GM23248 (cell line): ENCODE data around the gene CHTF18. TPM values are rescaled to one million over a fixed set of nuclear protein-coding genes. Genes with fewer than 3 reads are reported as not detected.

Source experiments
- DNase-seq: peaks from one replicate; pipeline ENCODE4 v3.0.0-alpha.2; 2015
- H2AFZ ChIP-seq: fragments of 200-600 bp; sonication (generic); 2 replicates; pipeline ENCODE4 v1.6.1; 2016; ENCODE audit warnings: antibody characterized with exemption
- H3F3A ChIP-seq: fragments of 200-600 bp; sonication (generic); 2 replicates; pipeline ENCODE4 v1.6.1; 2016; ENCODE audit warnings: mild to moderate bottlenecking, antibody characterized with exemption, mixed run types; ENCODE audit not compliant: insufficient read depth
- H3K27ac ChIP-seq: fragments of 200-600 bp; sonication (generic); 2 replicates; pipeline ENCODE4 v1.5.1; 2016; ENCODE audit warnings: mild to moderate bottlenecking
- H3K27me3 ChIP-seq: fragments of 200-600 bp; sonication (generic); replicated peaks from 2 replicates; pipeline ENCODE4 v1.6.1; 2016; ENCODE audit warnings: mild to moderate bottlenecking; ENCODE audit not compliant: insufficient read depth
- H3K36me3 ChIP-seq: fragments of 200-600 bp; sonication (generic); 2 replicates; pipeline ENCODE4 v1.6.1; 2016; ENCODE audit warnings: low read depth, mild to moderate bottlenecking
- H3K4me1 ChIP-seq: fragments of 200-600 bp; sonication (generic); 2 replicates; pipeline ENCODE4 v1.6.1; 2016; ENCODE audit warnings: mild to moderate bottlenecking; ENCODE audit not compliant: insufficient read depth
- H3K4me2 ChIP-seq: fragments of 200-600 bp; sonication (generic); one replicate; pipeline ENCODE4 v1.6.1; 2016; ENCODE audit warnings: mild to moderate bottlenecking; ENCODE audit not compliant: unreplicated experiment
- H3K4me3 ChIP-seq: fragments of 200-600 bp; sonication (generic); 2 replicates; pipeline ENCODE4 v1.5.1; 2016; ENCODE audit warnings: mild to moderate bottlenecking
- H3K79me2 ChIP-seq: fragments of 200-600 bp; sonication (generic); 2 replicates; pipeline ENCODE4 v1.6.1; 2016; ENCODE audit warnings: mild to moderate bottlenecking; ENCODE audit not compliant: insufficient read depth
- H3K9ac ChIP-seq: fragments of 200-600 bp; sonication (generic); 2 replicates; pipeline ENCODE4 v1.6.1; 2016; ENCODE audit warnings: mild to moderate bottlenecking
- H3K9me2 ChIP-seq: fragments of 200-600 bp; sonication (generic); 2 replicates; pipeline ENCODE4 v1.6.1; 2016; ENCODE audit warnings: mixed run types, mild to moderate bottlenecking, moderate library complexity; ENCODE audit not compliant: insufficient read depth
- H3K9me3 ChIP-seq: fragments of 200-600 bp; sonication (generic); one replicate; pipeline ENCODE4 v1.6.1; 2017; ENCODE audit warnings: low read depth
- H4K20me1 ChIP-seq: fragments of 200-600 bp; sonication (generic); 2 replicates; pipeline ENCODE4 v1.6.0; 2016; ENCODE audit not compliant: insufficient read depth
- EZH2 ChIP-seq: fragments of 200-600 bp; sonication (generic); IDR thresholded peaks from 2 replicates; pipeline ENCODE4 v1.6.1; 2018; ENCODE audit warnings: antibody characterized with exemption, mild to moderate bottlenecking; ENCODE audit not compliant: insufficient read depth, poor library complexity, severe bottlenecking
- EZH2phosphoT487 ChIP-seq: fragments of 200-600 bp; sonication (generic); IDR thresholded peaks from 2 replicates; pipeline ENCODE4 v1.6.1; 2018; ENCODE audit warnings: antibody characterized with exemption, moderate library complexity, mild to moderate bottlenecking, low read depth; ENCODE audit not compliant: insufficient read depth
- WGBS, 2 experiments: methylation state at CpG; one replicate each; pipeline ENCODE4 v1.1.6; 2015 to 2017; ENCODE audit warnings: low lambda C conversion rate in 2 of 2, low coverage in 1 of 2; ENCODE audit errors: missing lambda C conversion rate in 2 of 2; 5-methylcytosine and 5-hydroxymethylcytosine counted together
- in situ Hi-C: fragments of 300-500 bp; cut with MboI; formaldehyde crosslinking; loops from 2 replicates; pipeline ENCODE4 v1.15.0; 2020
- polyA plus RNA-seq: library from polyadenylated mRNA; unstranded; fragments of >200 nt; fragmentation: Nextera tagmentation; extraction: Ambion mirVana; gene quantifications from 2 replicates; pipeline ENCODE4 v1.2.1, GENCODE V29; 2016
- total RNA-seq: library from RNA; depleted of rRNA; stranded (reverse); fragments of >200 nt; shearing (Covaris generic); gene quantifications from 2 replicates; pipeline ENCODE4 v1.2.3, GENCODE V29; 2014

Gene CHTF18
- total and polyA plus RNA-seq, 2 experiments from 2014 or later, result 8.8 to 13.1 TPM

- TF ChIP-seq EZH2phosphoT487 (no peak), EZH2 (no peak)
- H3K9me2 ChIP-seq, result no peaks in the 10 kb centered on the region
- H3F3A ChIP-seq, result no peaks in the 10 kb centered on the region
- no peaks in the 10 kb centered on the region for H3K36me3 ChIP-seq
- no peak overlapping the region for H3K4me2 ChIP-seq
- no peak overlapping the region for H3K27ac ChIP-seq
- no peak for DNase-seq
- no peaks in the 10 kb centered on the region for H3K27me3 ChIP-seq
- in situ Hi-C loops, result no loop called here
- no peak overlapping the region for H3K4me3 ChIP-seq
- H3K4me1 ChIP-seq, result no peaks in the 10 kb centered on the region
- no peak overlapping the region for H2AFZ ChIP-seq
- no peaks in the 10 kb centered on the region for H4K20me1 ChIP-seq
- no peak overlapping the region for H3K9ac ChIP-seq
- WGBS, 2 experiments, result 89 to 90% methylated on average over 8 of the region's 8 CpGs
- no peaks in the 10 kb centered on the region for H3K9me3 ChIP-seq
- peaks cover 5% of the 10 kb centered on the region for H3K79me2 ChIP-seq
Observed at GRCh38 chr16:793414-793813, 5.0 kb downstream of the CHTF18 start.

- Histone ChIP-seq H3K9me2 (no peaks in the 10 kb centered on the region), H3K27ac (no peak overlapping the region), H3F3A (no peaks in the 10 kb centered on the region), H2AFZ (no peak overlapping the region), H4K20me1 (no peaks in the 10 kb centered on the region), H3K4me2 (no peak overlapping the region), H3K4me3 (no peak overlapping the region), H3K36me3 (no peaks in the 10 kb centered on the region), H3K9me3 (no peaks in the 10 kb centered on the region), H3K79me2 (peaks cover 1% of the 10 kb centered on the region), H3K27me3 (no peaks in the 10 kb centered on the region), H3K9ac (no peak overlapping the region), H3K4me1 (no peaks in the 10 kb centered on the region)
- no peak for DNase-seq
- 91 to 93% methylated on average over 35 to 40 of the region's 40 CpGs for WGBS, 2 experiments
- TF ChIP-seq EZH2, result no peak
- no peak for TF ChIP-seq EZH2phosphoT487
- in situ Hi-C loops, result no loop called here
Observed at GRCh38 chr16:794091-794822, 5.8 kb downstream of the CHTF18 start.

- no peaks in the 10 kb centered on the region for H3K79me2 ChIP-seq
- H3K27me3 ChIP-seq, result 0 out of 2 replicates have a peak, but pooled peaks cover 1% of the 10 kb centered on the region
- no peak overlapping the region for H3K27ac ChIP-seq
- no peak overlapping the region for H3K4me3 ChIP-seq
- H4K20me1 ChIP-seq, result no peaks in the 10 kb centered on the region
- DNase-seq, result no peak
- H3K9me2 ChIP-seq, result no peaks in the 10 kb centered on the region
- H3K4me1 ChIP-seq, result no peaks in the 10 kb centered on the region
- in situ Hi-C loops, result no loop called here
- no peaks in the 10 kb centered on the region for H3F3A ChIP-seq
- 90 to 91% methylated on average over 12 to 31 of the region's 31 CpGs for WGBS, 2 experiments
- H3K4me2 ChIP-seq, result no peak overlapping the region
- TF ChIP-seq EZH2phosphoT487 (no peak), EZH2 (no peak)
- H3K9ac ChIP-seq, result no peak overlapping the region
- H3K9me3 ChIP-seq, result no peaks in the 10 kb centered on the region
- no peaks in the 10 kb centered on the region for H3K36me3 ChIP-seq
- no peak overlapping the region for H2AFZ ChIP-seq
Observed at GRCh38 chr16:794853-795466, 6.5 kb downstream of the CHTF18 start.

GRCh38 chr16:795580-796229 is 7.3 kb downstream of the CHTF18 start:
- no peak overlapping the region for H3K4me3 ChIP-seq
- H3K27ac ChIP-seq, result no peak overlapping the region
- no peak overlapping the region for H3K4me2 ChIP-seq
- in situ Hi-C loops, result no loop called here
- no peaks in the 10 kb centered on the region for H3K36me3 ChIP-seq
- no peak for DNase-seq
- no peaks in the 10 kb centered on the region for H3F3A ChIP-seq
- H4K20me1 ChIP-seq, result no peaks in the 10 kb centered on the region
- peaks cover 8% of the 10 kb centered on the region for H3K27me3 ChIP-seq
- no peaks in the 10 kb centered on the region for H3K4me1 ChIP-seq
- no peak for TF ChIP-seq EZH2
- TF ChIP-seq EZH2phosphoT487, result no peak
- H3K9me3 ChIP-seq, result no peaks in the 10 kb centered on the region
- H3K9ac ChIP-seq, result no peak overlapping the region
- 84 to 85% methylated on average over 26 to 33 of the region's 33 CpGs for WGBS, 2 experiments
- H2AFZ ChIP-seq, result no peak overlapping the region
- no peaks in the 10 kb centered on the region for H3K79me2 ChIP-seq
- H3K9me2 ChIP-seq, result no peaks in the 10 kb centered on the region
